Naive thymus-derived CD8-positive, alpha-beta T cell (primary cell): ENCODE results near the gene CD300LB. TPM values are rescaled to one million over a fixed set of nuclear protein-coding genes. Genes with fewer than 3 reads are reported as not detected.
A peak's percentile ranks its signal among the peaks of the same experiment; 100 is the strongest.
"Not testable (repeated sequence)": the region's sequence is repeated elsewhere in the genome, so short reads cannot be mapped to it uniquely, and the experiment has no call there.

Experiments used
- ATAC-seq, 2 donors: fragments of 150-1000 bp; cut with Tn5 transposase in 1 of 2; sonication (Bioruptor Pico), chemical (Tn5 transposase) in 1 of 2; 1 replicate in 1 of 2; 2 replicates in 1 of 2; pipeline ENCODE4 v1.10.0; 2021; ENCODE audit warnings: mild to moderate bottlenecking in 2 of 2, moderate library complexity in 2 of 2
- POLR2A ChIA-PET: fragments of 350-600 bp; sonication (Branson Sonifier 250); formaldehyde crosslinking; loops from one replicate; lab custom pipeline; 2021; ENCODE audit warnings: antibody characterized with exemption; lab: Charles Lee
- DNase-seq, 10 donors: peaks; one replicate each; pipeline versions ENCODE4 v3.0.0 to v3.0.0-alpha.2; 2020 to 2022
- H3K27ac Mint-ChIP-seq, 10 donors: one replicate each; pipeline ENCODE4 v1.8.0; 2020 to 2022; ENCODE audit warnings: mild to moderate bottlenecking in 10 of 10, mixed read lengths in 10 of 10, moderate library complexity in 4 of 10, inconsistent platforms in 1 of 10
- H3K27me3 Mint-ChIP-seq, 5 donors: one replicate each; pipeline ENCODE4 v1.8.0; 2021 to 2022; ENCODE audit warnings: mixed read lengths in 5 of 5
- H3K36me3 Mint-ChIP-seq, 3 donors: one replicate each; pipeline ENCODE4 v1.8.0; 2020 to 2022; ENCODE audit warnings: mixed read lengths in 3 of 3, mild to moderate bottlenecking in 2 of 3, inconsistent platforms in 1 of 3
- H3K4me1 Mint-ChIP-seq, 4 donors: one replicate each; pipeline ENCODE4 v1.8.0; 2021 to 2022; ENCODE audit warnings: mixed read lengths in 4 of 4
- H3K4me3 Mint-ChIP-seq, 10 donors: one replicate each; pipeline ENCODE4 v1.8.0; 2020 to 2022; ENCODE audit warnings: mild to moderate bottlenecking in 10 of 10, mixed read lengths in 10 of 10, moderate library complexity in 6 of 10, inconsistent platforms in 1 of 10
- H3K9me3 Mint-ChIP-seq, 9 donors: one replicate each; pipeline ENCODE4 v1.8.0; 2020 to 2022; ENCODE audit warnings: mixed read lengths in 9 of 9, mild to moderate bottlenecking in 3 of 9, inconsistent platforms in 1 of 9, moderate library complexity in 1 of 9
- polyA plus RNA-seq, 3 donors: library from polyadenylated mRNA; unstranded; fragments of 300-500 nt; fragmentation: Illumina TruSeq; gene quantifications; one replicate each; pipeline ENCODE4 v1.2.3, GENCODE V29; 2021
- total RNA-seq, 8 experiments: library from RNA in 2 of 8; stranded (reverse) in 2 of 8; gene quantifications; one replicate each; pipeline ENCODE4 v1.2.3 and lab custom pipeline; 2021 to 2026

CD300LB gene
- total and polyA plus RNA-seq, 5 experiments from 2014 or later: 0.22 TPM; not detected in 4

GRCh38 chr17:74565126-74565525, 33.9 kb upstream of the CD300LB start:
- no peaks in the 10 kb centered on the region for H3K9me3 Mint-ChIP-seq
- H3K4me3 Mint-ChIP-seq: no peak overlapping the region
- peaks cover 19 to 46% (median 26%) of the 10 kb centered on the region in 5 donors for H3K27me3 Mint-ChIP-seq
- H3K4me1 Mint-ChIP-seq: peaks cover 5 to 16% (median 12%) of the 10 kb centered on the region in 4 donors
- ATAC-seq (no peak), DNase-seq (no peak)
- POLR2A ChIA-PET: no interaction called here
- H3K36me3 Mint-ChIP-seq: no peaks in the 10 kb centered on the region
- no peak overlapping the region for H3K27ac Mint-ChIP-seq

- Mint-ChIP-seq H3K36me3 (no peaks in the 10 kb centered on the region), H3K27ac (peak overlapping the region in 2 of 10 donors; percentile 36 to 73), H3K27me3 (peaks cover 9 to 37% (median 14%) of the 10 kb centered on the region in 5 donors), H3K4me3 (no peak overlapping the region), H3K4me1 (peaks cover 13 to 22% (median 14%) of the 10 kb centered on the region in 4 donors), H3K9me3 (peaks cover 0 to 5% (median 0%) of the 10 kb centered on the region in 9 donors)
- ATAC-seq (no peak), DNase-seq (peak in 1 of 10 donors; percentile 8)
- POLR2A ChIA-PET: no interaction called here
These were observed 32.1 kb upstream of the CD300LB start for GRCh38 chr17:74563358-74563757.

GRCh38 chr17:74561586-74561985, 30.3 kb upstream of the CD300LB start:
- POLR2A ChIA-PET: no interaction called here
- H3K4me1 Mint-ChIP-seq: peaks cover 11 to 36% (median 12%) of the 10 kb centered on the region in 4 donors

GRCh38 chr17:74558882-74559519, 27.7 kb upstream of the CD300LB start:
- H3K27me3 Mint-ChIP-seq: peaks cover 0 to 15% (median 4%) of the 10 kb centered on the region in 5 donors
- peaks cover 0 to 5% (median 0%) of the 10 kb centered on the region in 9 donors for H3K9me3 Mint-ChIP-seq
- DNase-seq: peak in 3 of 10 donors; percentile 4 to 20 (median 7)
- POLR2A ChIA-PET: no interaction called here
- H3K4me1 Mint-ChIP-seq: peaks cover 11 to 38% (median 12%) of the 10 kb centered on the region in 4 donors
- peak in 1 of 2 donors; percentile 45 for ATAC-seq
- peak overlapping the region in 7 of 10 donors; percentile 0 to 48 (median 22) for H3K4me3 Mint-ChIP-seq
- no peaks in the 10 kb centered on the region for H3K36me3 Mint-ChIP-seq
- H3K27ac Mint-ChIP-seq: peak overlapping the region in 4 of 10 donors; percentile 5 to 55 (median 38)

More at GRCh38 chr17:74561586-74561985, 30.3 kb upstream of the CD300LB start:
- Mint-ChIP-seq H3K27me3 (peaks cover 0 to 26% (median 5%) of the 10 kb centered on the region in 5 donors), H3K4me3 (no peak overlapping the region), H3K36me3 (no peaks in the 10 kb centered on the region), H3K27ac (peak overlapping the region in 2 of 10 donors; percentile 17 to 65), H3K9me3 (peaks cover 0 to 5% (median 0%) of the 10 kb centered on the region in 9 donors)
- ATAC-seq (no peak), DNase-seq (no peak)

DNA sequence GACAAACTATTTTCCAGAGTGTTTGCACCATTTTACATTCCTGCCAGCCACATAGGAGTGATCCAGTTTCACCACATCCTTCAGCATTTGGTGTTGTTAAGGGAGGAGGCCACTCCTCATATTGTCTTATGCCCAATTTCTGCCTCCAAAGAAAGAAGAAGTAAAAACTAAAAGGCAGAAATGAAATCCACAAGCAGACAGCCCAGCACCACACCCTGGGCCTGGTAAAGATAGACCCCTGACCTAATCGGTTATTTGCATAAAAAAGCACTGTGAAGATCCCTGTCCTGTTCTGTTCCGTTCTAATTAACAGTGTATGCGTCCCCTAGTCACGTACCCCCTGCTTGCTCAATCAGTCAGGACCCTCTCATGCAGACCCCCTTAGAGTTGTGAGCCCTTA, 27.1 kb upstream of the CD300LB start:
- H3K9me3 Mint-ChIP-seq, POLR2A ChIA-PET, H3K36me3 Mint-ChIP-seq, ATAC-seq: not testable (repeated sequence)
- Mint-ChIP-seq H3K4me3 (peak overlapping the region in 1 of 10 donors; percentile 48), H3K27me3 (peaks cover 0 to 11% (median 4%) of the 10 kb centered on the region in 5 donors), H3K27ac (peak overlapping the region in 2 of 10 donors; percentile 5 to 55), H3K4me1 (peaks cover 9 to 38% (median 12%) of the 10 kb centered on the region in 4 donors)
- peak in 1 of 10 donors; percentile 32 for DNase-seq

GRCh38 chr17:74555427-74555940, 24.2 kb upstream of the CD300LB start:
- H3K36me3 Mint-ChIP-seq: no peaks in the 10 kb centered on the region
- peaks cover 6 to 31% (median 12%) of the 10 kb centered on the region in 4 donors for H3K4me1 Mint-ChIP-seq
- peaks cover 0 to 3% (median 0%) of the 10 kb centered on the region in 5 donors for H3K27me3 Mint-ChIP-seq
- H3K27ac Mint-ChIP-seq: no peak overlapping the region
- H3K9me3 Mint-ChIP-seq: peaks cover 0 to 5% (median 0%) of the 10 kb centered on the region in 9 donors
- no peak overlapping the region for H3K4me3 Mint-ChIP-seq
- ATAC-seq (no peak), DNase-seq (peak in 1 of 10 donors; percentile 9)
- POLR2A ChIA-PET: no interaction called here

- Mint-ChIP-seq H3K9me3 (peaks cover 0 to 5% (median 0%) of the 10 kb centered on the region in 9 donors), H3K36me3 (no peaks in the 10 kb centered on the region), H3K4me1 (peaks cover 6 to 31% (median 12%) of the 10 kb centered on the region in 4 donors), H3K27me3 (peaks cover 0 to 7% (median 0%) of the 10 kb centered on the region in 5 donors), H3K27ac (no peak overlapping the region), H3K4me3 (no peak overlapping the region)
- ATAC-seq (no peak), DNase-seq (peak in 1 of 10 donors; percentile 4)
- POLR2A ChIA-PET: no interaction called here
These were observed 23.6 kb upstream of the CD300LB start for GRCh38 chr17:74554909-74555308.

DNA sequence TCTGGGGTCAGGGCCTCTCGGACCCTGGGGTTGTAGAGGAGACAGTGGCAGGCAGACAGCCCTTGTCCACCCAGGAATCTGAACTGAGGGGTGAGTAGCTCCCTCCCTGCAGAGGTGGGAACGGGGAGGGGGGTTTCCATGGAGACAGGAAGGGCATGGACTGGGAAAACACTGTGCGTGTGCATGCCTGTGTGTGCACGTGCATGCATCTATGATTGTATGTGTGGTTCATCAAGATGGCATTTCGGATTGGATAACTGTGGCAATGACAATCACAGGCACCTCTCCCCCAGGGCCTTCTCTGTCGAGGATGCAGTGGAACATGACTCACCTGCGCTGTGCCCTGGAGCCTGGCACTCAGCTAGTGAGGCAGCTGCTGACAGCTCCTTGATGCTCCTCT, 20.8 kb upstream of the CD300LB start:
- DNase-seq: no peak
- Mint-ChIP-seq H3K9me3 (peaks cover 0 to 5% (median 0%) of the 10 kb centered on the region in 9 donors), H3K4me1 (peaks cover 6 to 14% (median 8%) of the 10 kb centered on the region in 4 donors), H3K27me3 (peaks cover 0 to 12% (median 0%) of the 10 kb centered on the region in 5 donors), H3K4me3 (no peak overlapping the region), H3K36me3 (no peaks in the 10 kb centered on the region), H3K27ac (no peak overlapping the region)
- ATAC-seq: no peak
- POLR2A ChIA-PET: no interaction called here

GRCh38 chr17:74550602-74551001, 19.3 kb upstream of the CD300LB start:
- DNase-seq (peak in 1 of 10 donors; percentile 34), ATAC-seq (no peak)
- Mint-ChIP-seq H3K4me3 (no peak overlapping the region), H3K4me1 (peaks cover 6 to 22% (median 8%) of the 10 kb centered on the region in 4 donors), H3K9me3 (no peaks in the 10 kb centered on the region), H3K27ac (no peak overlapping the region), H3K27me3 (peaks cover 0 to 12% (median 0%) of the 10 kb centered on the region in 5 donors), H3K36me3 (no peaks in the 10 kb centered on the region)
- POLR2A ChIA-PET: no interaction called here

- POLR2A ChIA-PET: no interaction called here
- Mint-ChIP-seq H3K27ac (no peak overlapping the region), H3K4me3 (peak overlapping the region in 1 of 10 donors; percentile 10), H3K36me3 (no peaks in the 10 kb centered on the region), H3K27me3 (peaks cover 0 to 12% (median 0%) of the 10 kb centered on the region in 5 donors), H3K9me3 (no peaks in the 10 kb centered on the region), H3K4me1 (peaks cover 6 to 29% (median 8%) of the 10 kb centered on the region in 4 donors)
- ATAC-seq (no peak), DNase-seq (peak in 1 of 10 donors; percentile 26)
These were observed 18.1 kb upstream of the CD300LB start for GRCh38 chr17:74549343-74549742.

- peaks cover 6 to 31% (median 8%) of the 10 kb centered on the region in 4 donors for H3K4me1 Mint-ChIP-seq
- no peak overlapping the region for H3K27ac Mint-ChIP-seq
- POLR2A ChIA-PET: no interaction called here
- H3K9me3 Mint-ChIP-seq: no peaks in the 10 kb centered on the region
- ATAC-seq: no peak
- H3K4me3 Mint-ChIP-seq: peak overlapping the region in 1 of 10 donors; percentile 17
- peaks cover 0 to 12% (median 0%) of the 10 kb centered on the region in 5 donors for H3K27me3 Mint-ChIP-seq
- no peak for DNase-seq
- no peaks in the 10 kb centered on the region for H3K36me3 Mint-ChIP-seq
These were observed 16.5 kb upstream of the CD300LB start for GRCh38 chr17:74547736-74548135.

DNA sequence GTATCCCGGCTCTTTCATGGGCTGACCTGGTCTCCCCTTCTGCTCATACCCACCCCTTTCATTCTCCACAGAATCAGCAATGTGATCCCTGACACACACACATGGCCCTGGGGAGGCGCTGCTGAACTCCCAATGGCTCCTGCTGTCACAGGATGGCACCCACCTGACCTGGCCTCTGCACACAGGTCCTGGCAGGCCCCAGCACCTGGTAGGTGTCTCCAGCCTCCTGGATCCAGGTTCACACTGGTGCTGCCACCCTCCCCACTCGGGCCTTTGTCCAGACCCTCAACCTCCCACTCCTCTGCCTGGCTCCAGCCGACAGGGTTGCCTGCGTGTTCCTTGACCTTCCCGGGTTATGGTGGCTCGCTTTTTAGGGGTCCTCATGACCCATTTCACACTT, 16.0 kb upstream of the CD300LB start:
- H3K4me3 Mint-ChIP-seq: peak overlapping the region in 1 of 10 donors; percentile 17
- ATAC-seq (no peak), DNase-seq (peak in 1 of 10 donors; percentile 55)
- H3K4me1 Mint-ChIP-seq: peaks cover 6 to 31% (median 8%) of the 10 kb centered on the region in 4 donors
- H3K36me3 Mint-ChIP-seq: no peaks in the 10 kb centered on the region
- peaks cover 0 to 14% (median 0%) of the 10 kb centered on the region in 5 donors for H3K27me3 Mint-ChIP-seq
- POLR2A ChIA-PET: no interaction called here
- H3K9me3 Mint-ChIP-seq: no peaks in the 10 kb centered on the region
- no peak overlapping the region for H3K27ac Mint-ChIP-seq

- no peaks in the 10 kb centered on the region for H3K36me3 Mint-ChIP-seq
- no peak overlapping the region for H3K27ac Mint-ChIP-seq
- peaks cover 0 to 16% (median 0%) of the 10 kb centered on the region in 5 donors for H3K27me3 Mint-ChIP-seq
- peaks cover 6 to 31% (median 8%) of the 10 kb centered on the region in 4 donors for H3K4me1 Mint-ChIP-seq
- ATAC-seq: no peak
- DNase-seq: peak in 1 of 10 donors; percentile 52
- no peak overlapping the region for H3K4me3 Mint-ChIP-seq
- POLR2A ChIA-PET: no interaction called here
- H3K9me3 Mint-ChIP-seq: no peaks in the 10 kb centered on the region
These were observed 15.3 kb upstream of the CD300LB start for GRCh38 chr17:74546586-74546985.
